PFSK-1 (cell line): ENCODE data around the gene TUBB3.

Experiments
- FOXP2 ChIP-seq: optimal IDR thresholded peaks from 2 replicates; pipeline ENCODE3; 2011; ENCODE audit warnings: borderline replicate concordance, control low read depth, inconsistent platforms; ENCODE audit not compliant: insufficient read depth; ENCODE audit errors: extremely low read length, extremely low read depth
- POLR2AphosphoS5 ChIP-seq: IDR thresholded peaks from 2 replicates; pipeline ENCODE4 v1.6.1; 2012; ENCODE audit warnings: low read depth, mild to moderate bottlenecking, control low read depth, low read length, moderate library complexity
- REST ChIP-seq, 2 experiments: IDR thresholded peaks; 2 replicates each; pipeline versions ENCODE4 v1.6.1 to v1.8.0; 2011 to 2012; ENCODE audit warnings: low read depth in 2 of 2, low read length in 2 of 2, control low read depth in 1 of 2, inconsistent platforms in 1 of 2, mild to moderate bottlenecking in 1 of 2, moderate library complexity in 1 of 2; ENCODE audit not compliant: insufficient read depth in 1 of 2
- SIN3A ChIP-seq: IDR thresholded peaks from 2 replicates; pipeline ENCODE4 v1.6.1; 2012; ENCODE audit warnings: mild to moderate bottlenecking, low read length, moderate library complexity, borderline replicate concordance; ENCODE audit not compliant: insufficient read depth
- TAF1 ChIP-seq: IDR thresholded peaks from 2 replicates; pipeline ENCODE4 v1.6.1; 2012; ENCODE audit warnings: low read length, control low read depth, borderline replicate concordance; ENCODE audit not compliant: insufficient read depth

Gene TUBB3

GRCh38 chr16:89946515-89946914, 23.4 kb downstream of the TUBB3 start:
- TF ChIP-seq TAF1 (no peak), POLR2AphosphoS5 (no peak), REST (IDR thresholded peaks at IDR 0.05; ENCODE audit: insufficient read depth in 1 of 2, low read depth in 2 of 2, low read length in 2 of 2) (no peak), SIN3A (no peak), FOXP2 (no peak)

GRCh38 chr16:89949121-89949742, 26.1 kb downstream of the TUBB3 start:
- TF ChIP-seq POLR2AphosphoS5, result no peak
- TF ChIP-seq FOXP2, result no peak
- no peak for TF ChIP-seq SIN3A
- no peak for TF ChIP-seq TAF1
- no peak for TF ChIP-seq REST (IDR thresholded peaks at IDR 0.05; ENCODE audit: insufficient read depth in 1 of 2, low read depth in 2 of 2, low read length in 2 of 2)

GRCh38 chr16:89949756-89950155, 26.6 kb downstream of the TUBB3 start:
- TF ChIP-seq POLR2AphosphoS5, result no peak
- TF ChIP-seq REST (IDR thresholded peaks at IDR 0.05; ENCODE audit: insufficient read depth in 1 of 2, low read depth in 2 of 2, low read length in 2 of 2), result no peak
- no peak for TF ChIP-seq SIN3A

- TF ChIP-seq SIN3A (no peak), REST (IDR thresholded peaks at IDR 0.05; ENCODE audit: insufficient read depth in 1 of 2, low read depth in 2 of 2, low read length in 2 of 2) (no peak), FOXP2 (no peak), POLR2AphosphoS5 (no peak), TAF1 (no peak)
Observed at GRCh38 chr16:89951509-89951908, 28.4 kb downstream of the TUBB3 start.

GRCh38 chr16:89952049-89952448, 28.9 kb downstream of the TUBB3 start:
- no peak for TF ChIP-seq FOXP2
- TF ChIP-seq SIN3A, result no peak
- TF ChIP-seq REST (IDR thresholded peaks at IDR 0.05; ENCODE audit: insufficient read depth in 1 of 2, low read depth in 2 of 2, low read length in 2 of 2), result no peak
- no peak for TF ChIP-seq POLR2AphosphoS5
- no peak for TF ChIP-seq TAF1
